HG02678 (cell line): ENCODE data around the gene ARID5B.

ENCODE experiments used
- ATAC-seq: cut with Tn5 transposase; IDR thresholded peaks from one replicate; pipeline ENCODE4 v1.9.1; 2021; ENCODE audit warnings: mild to moderate bottlenecking, moderate library complexity; ENCODE audit not compliant: unreplicated experiment

The ARID5B gene

DNA sequence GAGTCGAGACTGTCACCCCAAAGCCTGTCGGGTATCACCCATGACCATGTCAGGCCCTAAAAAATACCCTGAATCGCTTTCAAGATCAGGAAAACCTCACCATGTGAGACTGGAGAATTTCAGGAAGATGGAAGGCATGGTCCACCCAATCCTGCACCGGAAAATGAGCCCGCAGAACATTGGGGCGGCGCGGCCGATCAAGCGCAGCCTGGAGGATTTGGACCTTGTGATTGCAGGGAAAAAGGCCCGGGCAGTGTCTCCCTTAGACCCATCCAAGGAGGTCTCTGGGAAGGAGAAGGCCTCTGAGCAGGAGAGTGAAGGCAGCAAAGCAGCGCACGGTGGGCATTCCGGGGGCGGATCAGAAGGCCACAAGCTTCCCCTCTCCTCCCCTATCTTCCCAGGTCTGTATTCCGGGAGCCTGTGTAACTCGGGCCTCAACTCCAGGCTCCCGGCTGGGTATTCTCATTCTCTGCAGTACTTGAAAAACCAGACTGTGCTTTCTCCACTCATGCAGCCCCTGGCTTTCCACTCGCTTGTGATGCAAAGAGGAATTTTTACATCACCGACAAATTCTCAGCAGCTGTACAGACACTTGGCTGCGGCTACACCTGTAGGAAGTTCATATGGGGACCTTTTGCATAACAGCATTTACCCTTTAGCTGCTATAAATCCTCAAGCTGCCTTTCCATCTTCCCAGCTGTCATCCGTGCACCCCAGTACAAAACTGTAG lies 191.0 kb downstream of the ARID5B start:
- ATAC-seq: no peak

DNA sequence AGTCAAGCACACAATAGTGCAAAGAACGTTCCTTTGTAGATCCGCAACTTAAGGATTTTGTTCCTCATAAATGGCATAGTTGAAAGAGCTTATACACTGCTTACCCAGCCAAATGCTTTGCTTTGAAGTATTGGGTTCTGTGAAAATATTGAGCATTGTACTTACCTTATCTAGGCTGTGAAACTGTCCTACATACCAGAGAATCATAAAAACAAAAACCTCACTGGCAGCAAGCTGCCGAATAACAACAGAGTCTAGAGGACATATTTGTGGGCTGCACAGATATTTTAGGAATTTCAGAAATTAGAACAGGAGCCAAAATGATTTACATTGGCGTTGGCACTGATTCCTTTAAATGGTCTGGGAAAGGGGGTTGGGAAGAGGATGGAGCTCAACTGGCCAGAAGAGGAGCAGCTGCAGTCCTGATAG lies 192.4 kb downstream of the ARID5B start:
- ATAC-seq: no peak

DNA sequence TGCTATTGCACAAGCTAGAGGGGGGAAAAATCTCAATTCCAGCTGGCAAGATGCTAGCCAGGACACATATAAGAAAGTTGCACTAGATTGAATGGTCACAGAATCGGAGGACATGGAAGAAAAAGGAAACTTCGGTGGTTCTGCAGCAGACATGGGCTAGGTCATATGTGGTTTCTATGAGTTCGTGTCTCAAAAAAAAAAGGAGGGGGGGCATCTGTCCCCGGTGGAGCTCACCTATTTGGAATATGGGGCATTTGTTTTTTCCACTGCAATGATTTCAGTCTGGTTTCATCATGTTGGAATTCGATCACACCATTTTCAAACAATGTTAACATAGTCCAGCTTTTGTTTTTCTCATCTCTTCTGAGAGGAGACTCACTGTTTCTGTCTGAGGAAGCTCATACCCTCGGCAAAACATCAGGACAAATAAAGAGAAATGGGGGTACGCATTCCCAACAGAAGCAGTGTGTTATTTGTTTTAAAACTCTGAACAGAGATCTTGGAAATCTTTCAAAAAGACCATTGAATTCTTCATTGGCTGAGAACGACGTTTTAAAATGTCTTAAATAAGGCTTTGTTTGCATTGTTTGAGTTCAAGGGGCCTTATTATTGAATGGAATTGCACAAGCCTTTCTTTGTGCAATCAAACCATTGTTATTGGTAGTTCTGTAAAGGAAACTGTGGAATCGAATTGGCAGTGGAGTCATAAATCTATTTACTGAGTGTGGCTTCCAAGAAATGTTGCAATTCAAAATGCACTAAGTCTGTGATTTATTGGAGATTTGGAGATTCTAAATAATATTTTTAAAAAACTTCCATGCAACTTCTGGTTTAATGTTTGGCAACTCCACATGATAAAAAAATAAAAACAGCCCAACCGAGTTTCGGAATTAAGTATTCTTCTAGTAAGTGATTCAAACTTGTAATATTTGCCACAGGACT lies 194.0 kb downstream of the ARID5B start:
- ATAC-seq: no peak

DNA sequence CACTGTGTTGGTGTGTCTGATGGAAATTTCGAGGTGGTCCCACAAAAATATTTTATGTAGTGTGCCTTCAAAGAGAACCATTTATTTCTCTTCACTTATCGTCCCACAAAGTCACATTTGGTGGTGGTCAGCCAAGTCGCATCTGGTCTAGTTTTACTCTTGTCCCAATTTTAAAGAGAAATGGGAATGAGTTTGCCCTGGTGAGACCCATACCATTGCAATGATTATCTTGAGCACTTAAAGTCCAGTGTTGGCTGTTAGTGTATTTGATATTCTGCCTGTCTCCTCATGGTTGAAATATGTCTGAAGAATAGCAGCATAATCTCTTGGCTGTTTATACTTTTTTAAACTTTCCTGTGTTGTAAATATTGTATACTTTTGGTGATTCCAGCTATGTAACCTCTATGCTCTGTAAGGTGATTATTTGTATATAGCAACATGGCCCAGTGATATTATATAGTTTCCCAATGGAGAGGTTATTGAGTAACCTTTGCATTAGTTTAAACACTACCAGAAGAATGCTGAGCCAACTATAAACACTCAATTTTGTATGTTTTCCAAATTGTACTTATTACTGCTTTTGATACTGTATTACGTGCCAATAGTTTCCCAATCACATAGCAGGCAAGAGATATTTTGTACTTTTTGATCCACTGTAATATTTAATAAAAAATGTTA lies 194.9 kb downstream of the ARID5B start:
- no peak for ATAC-seq

DNA sequence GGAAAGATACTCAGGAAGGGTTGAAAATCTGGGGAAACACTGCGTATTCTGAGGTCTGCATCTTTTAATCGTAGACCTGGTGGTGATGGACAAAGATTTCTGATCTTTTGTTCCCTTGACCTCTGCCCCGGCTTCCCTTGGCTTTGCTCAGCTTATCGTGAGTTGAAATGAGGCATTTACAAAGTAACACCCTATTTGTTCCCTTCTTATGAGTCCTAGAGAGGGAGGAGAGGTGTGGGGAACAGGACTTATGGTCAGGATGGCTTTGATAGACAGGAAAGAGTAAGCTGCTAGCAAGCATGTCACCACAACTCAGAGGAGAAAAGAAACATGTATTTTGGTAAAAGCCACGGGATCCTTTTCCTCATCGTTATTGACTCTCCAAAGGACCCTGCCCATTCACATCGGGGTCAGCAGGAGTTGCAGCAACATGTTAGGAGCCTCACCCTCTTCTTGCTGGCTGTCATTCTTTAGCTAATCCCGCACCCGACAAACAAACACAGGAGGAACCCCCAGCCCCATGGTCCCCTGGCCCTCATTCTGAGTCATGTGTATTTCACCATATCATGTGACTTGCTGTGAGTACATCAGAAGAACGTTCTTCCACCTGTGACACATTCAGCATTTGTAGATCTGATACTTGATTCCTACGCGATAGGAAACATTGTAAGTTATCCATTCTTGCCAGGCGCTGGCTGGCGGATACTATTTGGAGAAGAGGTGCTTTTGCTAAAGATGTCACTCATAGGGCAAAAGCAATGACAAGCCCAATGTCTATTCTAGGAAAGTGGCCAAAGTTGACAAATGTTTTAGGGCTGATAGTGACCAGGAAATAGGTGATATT lies 197.0 kb downstream of the ARID5B start:
- ATAC-seq: no peak

DNA sequence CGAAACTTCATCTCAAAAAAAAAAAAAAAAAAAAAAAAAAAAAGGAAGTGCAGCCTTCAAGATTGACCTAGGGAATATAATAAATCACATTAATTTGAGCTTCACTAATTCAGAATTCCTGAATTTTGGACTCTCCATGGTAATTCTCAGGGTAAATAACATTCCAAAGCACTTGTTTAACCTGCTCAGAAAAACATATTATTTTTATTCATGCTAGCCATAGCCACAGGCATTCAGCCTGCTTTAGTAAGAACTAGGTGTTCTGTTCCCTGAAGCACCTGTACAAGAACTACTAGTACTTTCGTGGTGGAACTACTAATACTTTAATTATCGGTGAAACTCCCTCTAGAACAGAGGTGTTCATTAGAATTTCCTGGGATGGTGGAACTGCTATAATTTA lies 197.8 kb downstream of the ARID5B start:
- no peak for ATAC-seq

DNA sequence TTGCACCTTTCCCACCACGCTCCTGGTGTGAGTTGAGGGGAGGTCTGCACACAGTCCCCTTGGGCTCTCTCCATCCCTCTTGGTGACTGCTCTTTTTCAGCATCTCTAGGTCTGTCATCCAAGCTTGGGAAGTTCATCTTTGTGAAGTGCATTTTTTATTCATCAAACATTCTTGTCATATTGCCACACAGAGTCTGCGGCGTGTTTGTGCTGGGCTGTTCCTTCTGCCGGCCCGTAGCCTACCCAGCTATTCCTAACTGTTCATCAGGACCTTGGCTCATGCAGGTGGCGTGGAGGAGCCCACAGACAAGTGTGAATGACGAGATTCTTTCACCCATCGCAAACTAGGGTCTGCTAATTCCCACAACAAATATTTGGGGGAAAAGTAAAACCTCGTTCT lies 202.4 kb downstream of the ARID5B start:
- no peak for ATAC-seq

DNA sequence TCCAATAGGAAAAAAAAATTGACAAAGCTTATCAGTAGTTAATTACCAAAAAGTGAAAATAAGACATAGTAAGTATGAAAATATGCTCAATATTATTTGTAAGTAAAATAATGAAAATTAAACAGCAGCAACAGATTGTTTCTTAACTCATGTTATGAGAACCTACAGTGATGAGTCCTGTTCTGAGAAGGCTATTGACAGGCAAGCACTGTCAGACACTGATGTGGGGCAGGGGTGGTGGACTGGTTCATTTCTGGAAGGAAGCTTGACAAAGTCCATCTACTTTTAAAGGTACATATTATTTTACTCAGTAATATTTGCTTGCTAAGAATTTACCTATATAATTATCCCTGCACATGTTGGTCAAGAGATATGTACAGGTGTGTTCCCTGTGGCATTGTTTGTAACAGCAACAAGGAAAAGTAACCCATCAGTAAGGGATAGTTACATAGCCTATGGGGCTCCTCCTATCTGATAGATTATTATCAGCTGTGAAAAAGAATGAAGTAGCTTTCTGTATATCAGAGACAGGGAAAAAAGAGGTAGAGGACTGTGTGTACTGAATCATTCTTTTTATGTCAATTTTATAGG lies 205.5 kb downstream of the ARID5B start:
- no peak for ATAC-seq

DNA sequence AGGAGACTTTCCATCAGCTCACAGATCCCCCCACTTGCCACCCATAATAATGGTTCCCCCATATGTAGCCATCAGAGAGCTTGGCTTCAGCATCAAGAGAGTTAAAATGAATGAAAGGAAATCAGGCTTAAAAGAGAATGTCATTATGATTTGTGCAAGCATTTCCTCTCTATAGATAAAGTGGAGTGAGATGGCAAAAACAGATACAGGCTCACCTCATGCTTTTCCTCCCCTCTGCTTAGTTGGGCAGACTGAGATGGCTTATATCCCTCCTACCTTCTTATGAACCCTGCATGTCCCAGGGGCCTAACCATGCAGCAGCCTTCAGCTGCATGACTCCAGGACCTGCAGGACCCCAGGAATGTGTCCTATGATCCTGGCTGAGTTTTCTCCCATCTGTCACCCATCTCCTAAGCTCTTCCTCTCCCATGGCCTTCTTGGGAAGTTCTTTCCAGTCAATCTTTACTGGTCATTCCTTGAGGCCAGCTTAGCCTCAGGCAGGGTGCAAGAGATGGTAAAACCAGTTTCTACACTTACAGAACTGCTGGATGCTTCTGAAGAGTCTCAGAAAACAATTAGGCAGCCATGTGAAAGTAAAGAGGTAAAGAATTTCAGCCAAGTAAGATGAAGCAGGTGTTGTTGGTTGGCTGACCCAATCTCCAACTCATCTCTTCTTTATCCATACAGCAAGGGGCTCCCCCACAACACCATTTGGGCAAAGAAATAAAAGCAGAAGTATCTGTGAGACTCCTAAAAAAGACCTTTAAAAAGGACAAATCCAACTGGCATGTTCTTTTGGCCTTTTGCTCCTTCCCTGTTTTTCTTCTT lies 207.5 kb downstream of the ARID5B start:
- ATAC-seq: no peak

DNA sequence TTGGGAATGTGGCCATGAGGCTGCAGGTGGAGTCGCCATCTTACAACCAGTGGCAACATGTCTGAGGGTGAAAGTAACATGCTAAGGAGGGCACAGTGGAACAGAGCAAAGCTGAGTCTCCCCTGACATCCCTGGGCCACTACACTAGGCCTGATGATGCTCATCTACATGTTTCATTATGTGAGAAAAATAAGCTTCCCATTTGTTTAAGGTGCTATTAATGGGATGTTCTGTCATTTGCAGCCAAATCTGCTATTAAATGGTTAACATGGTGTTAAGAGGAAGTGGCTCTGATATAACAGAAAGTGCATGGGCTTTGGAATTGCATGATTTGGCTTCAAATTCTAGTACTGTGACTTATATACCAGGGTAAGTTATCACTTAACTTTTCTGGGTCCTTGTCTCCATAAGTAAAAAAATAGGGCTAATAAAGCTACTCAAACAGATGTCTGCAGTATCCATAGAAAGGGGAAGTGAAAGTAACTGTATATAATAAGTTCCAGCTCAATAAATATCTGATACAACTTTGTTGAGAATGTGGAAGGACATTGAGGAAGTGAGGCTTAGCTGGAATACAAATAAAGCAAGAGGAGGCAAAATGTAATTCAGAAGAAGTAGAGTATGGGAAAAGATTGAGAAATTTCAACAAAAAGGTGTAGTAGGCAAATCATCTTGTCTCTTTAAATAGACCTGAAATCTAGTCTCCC lies 208.2 kb downstream of the ARID5B start:
- ATAC-seq: peak; percentile 80

DNA sequence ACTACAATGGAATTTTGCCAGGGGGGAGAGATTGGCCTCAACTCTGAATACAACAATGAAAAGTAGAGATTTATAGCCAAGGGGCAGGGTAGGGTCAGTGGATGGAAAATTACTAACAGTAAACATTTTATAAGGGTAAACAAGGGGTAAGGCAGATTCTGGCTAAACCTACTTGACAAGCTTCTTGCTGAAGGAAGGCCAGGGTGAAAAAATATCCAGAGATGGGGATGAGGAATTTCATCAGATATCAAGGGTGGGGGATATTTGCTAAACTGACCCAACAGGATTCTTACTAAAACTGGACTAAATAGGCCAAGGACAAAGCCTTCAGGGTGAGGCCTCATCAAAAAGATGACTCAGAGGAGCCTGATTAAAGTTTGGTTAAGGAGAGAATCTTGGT lies 210.8 kb downstream of the ARID5B start:
- ATAC-seq: no peak

DNA sequence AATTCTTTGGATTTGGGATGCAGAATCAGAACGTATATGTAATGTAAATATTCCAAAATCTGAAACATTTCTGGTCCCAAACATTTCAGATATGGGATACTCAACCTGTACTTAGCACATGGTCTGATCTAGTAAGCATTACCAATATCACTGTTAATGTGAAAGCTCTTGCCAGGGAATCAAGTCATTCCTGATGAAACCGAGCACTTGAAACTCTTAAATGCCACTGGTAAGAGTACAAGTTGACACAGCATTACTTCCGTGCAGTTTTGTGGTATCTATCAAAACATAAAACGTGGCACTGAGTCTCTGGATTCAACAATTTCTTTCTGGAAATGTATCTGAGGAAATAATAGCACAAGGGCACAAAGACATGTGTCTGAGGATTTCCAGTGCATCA lies 211.5 kb downstream of the ARID5B start:
- ATAC-seq: no peak

DNA sequence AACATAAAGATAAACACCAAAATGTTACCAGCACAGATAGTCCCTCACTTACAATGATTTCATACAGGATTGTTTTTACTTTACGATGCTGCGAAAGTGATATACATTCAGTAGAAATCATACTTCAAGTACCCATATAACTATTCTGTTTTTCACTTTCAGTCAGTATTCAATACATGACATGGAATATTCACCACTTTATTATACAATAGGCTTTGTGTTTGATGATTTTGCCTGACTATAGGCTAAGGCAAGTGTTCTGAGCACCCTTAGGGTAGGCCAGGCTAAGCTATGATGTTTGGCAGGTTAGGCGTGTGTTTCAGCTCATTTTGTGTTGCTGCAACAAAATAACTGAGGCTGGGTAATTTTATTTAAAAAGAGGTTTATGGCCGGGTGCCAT lies 212.2 kb downstream of the ARID5B start:
- no peak for ATAC-seq

DNA sequence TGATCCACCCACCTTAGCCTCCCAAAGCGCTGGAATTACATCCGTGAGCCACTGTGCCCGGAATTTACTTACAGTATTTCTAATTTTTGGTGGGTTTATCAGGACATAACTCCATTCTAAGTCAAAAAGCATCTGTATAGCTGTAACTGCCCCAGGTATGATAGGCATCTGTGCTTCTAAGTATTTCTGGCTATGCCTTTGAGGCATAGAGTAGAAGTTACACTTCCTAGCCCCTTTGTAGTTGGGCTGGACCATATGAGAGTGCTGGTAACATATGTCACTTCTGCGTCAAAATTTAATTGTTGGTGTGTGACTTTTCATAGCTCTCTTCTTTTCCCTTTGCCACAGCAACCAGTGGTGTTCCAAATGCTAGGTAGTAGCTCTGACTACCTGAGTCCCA lies 213.8 kb downstream of the ARID5B start:
- no peak for ATAC-seq

DNA sequence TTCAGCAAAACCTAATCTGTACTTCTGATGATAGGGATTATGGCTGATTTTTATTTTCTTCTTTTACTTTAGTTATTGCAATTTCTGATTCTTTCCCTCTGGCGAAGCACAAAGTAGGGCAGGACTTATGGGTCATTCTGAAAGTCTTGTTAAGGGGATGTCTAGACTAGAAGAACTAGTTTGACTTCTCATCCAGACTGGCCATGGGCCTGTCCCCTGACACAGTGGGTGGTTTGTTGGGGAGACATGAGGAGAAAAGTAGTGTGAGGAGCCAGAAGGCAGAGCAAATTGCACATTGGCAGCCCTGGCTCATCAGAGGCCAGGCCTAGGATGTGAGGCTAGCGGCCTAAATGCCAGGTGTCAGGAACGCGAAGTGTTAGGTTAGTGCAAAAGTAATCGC lies 214.3 kb downstream of the ARID5B start:
- no peak for ATAC-seq

DNA sequence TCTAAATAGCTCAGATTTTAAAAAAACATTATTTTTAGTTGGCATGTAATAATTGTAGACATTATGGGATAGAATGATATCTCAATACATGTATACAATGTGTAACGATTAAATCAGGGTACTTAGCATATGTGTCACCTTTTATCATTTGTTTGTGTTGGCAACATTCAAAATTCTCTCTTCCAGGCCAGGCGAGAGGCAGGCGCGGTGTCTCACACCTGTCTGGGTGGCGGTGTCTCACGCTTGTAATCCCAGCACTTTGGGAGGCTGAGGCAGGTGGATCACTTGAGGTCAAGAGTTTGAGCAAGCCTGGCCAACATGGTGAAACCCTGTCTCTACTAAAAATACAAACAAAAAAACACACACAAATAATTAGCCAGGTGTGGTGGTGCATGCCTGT lies 215.4 kb downstream of the ARID5B start:
- ATAC-seq: no peak

DNA sequence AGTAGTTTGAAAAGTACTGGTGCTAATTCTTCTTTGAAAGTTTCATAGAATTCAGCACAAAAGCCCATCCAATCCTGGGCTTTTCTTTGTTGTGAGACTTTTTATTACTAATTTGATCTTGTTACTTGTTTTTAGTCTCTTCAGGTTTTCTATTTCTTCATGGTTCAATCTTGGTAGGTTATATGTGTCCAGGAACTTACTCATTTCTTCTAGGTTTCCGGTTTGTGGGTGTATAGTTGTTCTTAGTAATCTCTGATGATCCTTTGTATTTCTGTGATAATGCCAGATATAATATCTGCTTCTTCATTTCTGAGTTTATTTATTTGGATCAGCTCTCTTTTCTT lies 219.7 kb downstream of the ARID5B start:
- no peak for ATAC-seq

DNA sequence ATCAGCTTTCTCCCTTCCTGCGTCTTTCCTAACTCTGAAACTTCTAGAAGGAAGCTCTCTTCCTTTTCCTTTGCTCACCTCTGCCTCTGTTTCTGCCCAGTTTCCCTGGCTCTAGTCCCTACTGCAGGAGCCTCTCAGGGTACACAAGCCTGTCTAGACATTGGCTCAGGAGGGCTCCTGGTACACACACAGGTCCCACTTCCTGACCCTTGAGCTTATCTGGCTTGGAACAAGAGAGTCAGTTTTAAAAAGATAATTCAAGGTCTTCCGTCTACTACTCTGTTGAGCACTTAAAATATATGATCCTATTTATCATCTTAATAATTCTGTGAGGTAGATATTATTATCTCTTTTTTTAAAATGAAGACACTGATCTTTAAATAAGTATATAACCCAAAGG lies 226.5 kb downstream of the ARID5B start:
- ATAC-seq: no peak

DNA sequence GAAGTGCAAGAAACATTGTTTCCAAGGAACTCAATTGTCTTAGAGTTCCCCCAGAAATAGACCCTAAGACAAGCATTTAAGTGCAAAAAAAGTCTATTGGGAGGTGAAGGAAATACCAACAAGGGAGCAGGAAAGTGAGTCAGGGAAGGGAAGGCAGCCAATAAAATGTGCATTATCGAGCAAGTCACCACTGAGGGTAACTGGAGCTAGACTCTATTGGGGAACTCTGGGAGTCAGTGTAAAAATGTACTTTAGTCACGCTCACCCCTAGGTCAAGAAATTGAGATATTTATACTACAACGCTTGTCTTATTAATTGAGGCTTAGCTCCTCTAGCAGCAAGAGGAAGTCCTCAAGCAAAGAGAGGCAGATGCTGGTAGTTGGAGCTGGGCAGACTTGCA lies 229.4 kb downstream of the ARID5B start:
- no peak for ATAC-seq
